Activated CD8-positive, alpha-beta memory T cell treated with anti-CD3 and anti-CD28 coated beads for 48 hours (primary cell): ENCODE measurements around the gene GALNT1.

Experiments used
- DNase-seq, 3 experiments: peaks; one replicate each; pipeline ENCODE4 v3.0.0-alpha.2; 2020; ENCODE audit warnings: low read depth in 2 of 3, low spot score in 2 of 3

GALNT1 gene

DNA sequence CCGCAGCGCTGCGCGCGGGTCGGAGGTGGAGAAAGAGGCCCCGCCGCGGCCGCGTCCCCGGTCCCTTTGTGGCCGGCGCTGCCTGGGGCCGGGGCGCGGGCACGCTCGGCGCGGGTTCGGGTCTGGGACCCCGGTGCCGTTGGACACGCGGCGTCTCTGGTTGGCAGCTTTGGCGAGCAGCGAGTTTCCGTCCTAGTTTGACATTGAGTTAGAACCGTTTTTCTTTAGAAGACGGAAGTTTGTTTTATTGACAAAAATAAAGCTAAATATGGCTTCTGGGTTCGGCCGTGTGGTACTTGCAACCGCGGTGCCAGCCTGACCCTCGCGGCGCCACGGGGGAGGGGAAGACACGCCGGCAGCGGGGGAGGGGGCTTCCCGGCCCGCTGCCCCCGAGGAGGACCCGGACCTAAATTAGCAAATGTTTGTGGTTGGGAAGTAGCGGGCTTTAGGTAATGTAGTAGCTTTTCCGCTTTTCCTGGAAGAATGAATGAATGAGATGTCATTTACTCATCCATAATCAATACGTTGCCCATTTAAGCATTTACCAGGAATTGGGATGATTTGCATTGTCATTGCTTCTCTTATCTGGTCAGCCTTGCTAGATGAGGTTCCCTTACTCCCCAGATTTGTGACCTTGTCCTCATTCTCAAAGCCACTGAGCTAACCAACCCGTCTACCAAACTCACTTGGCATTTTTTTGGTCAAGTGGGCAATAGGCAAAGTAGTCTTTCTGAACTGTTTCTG is 530 bp downstream of the GALNT1 start:
- DNase-seq: no peak

GRCh38 chr18:35582899-35583558 is 1.5 kb downstream of the GALNT1 start:
- no peak for DNase-seq

GRCh38 chr18:35584735-35585134 is 3.2 kb downstream of the GALNT1 start:
- DNase-seq: no peak

GRCh38 chr18:35585608-35586007 is 4.1 kb downstream of the GALNT1 start:
- no peak for DNase-seq

- DNase-seq: no peak
Measured at GRCh38 chr18:35588122-35588521, 6.6 kb downstream of the GALNT1 start.

- no peak for DNase-seq
Measured at GRCh38 chr18:35588995-35589394, 7.5 kb downstream of the GALNT1 start.

- no peak for DNase-seq
Measured at GRCh38 chr18:35589546-35589945, 8.0 kb downstream of the GALNT1 start.

GRCh38 chr18:35590935-35591334 is 9.4 kb downstream of the GALNT1 start:
- no peak for DNase-seq

GRCh38 chr18:35592298-35592697 is 10.8 kb downstream of the GALNT1 start:
- no peak for DNase-seq

DNA sequence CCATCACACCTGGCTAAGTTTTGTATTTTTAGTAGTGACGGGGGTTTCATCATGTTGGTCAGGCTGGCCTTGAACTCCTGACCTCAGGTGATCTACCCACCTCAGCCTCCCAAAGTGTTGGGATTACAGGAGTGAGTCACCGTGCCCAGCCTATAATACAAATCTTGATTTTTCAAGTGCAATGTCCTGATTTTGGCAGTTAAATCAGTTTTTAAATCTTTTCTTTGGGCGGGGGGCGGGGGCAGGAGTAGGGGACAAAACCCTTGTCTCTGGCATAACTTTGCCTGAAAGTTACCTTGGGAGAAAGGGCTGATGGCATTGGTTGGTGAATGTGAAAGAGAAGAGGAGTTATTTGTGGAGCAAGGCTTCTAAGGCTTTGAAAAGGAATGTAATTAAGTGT is 12.3 kb downstream of the GALNT1 start:
- DNase-seq: no peak

- no peak for DNase-seq
Measured at GRCh38 chr18:35597758-35598157, 16.2 kb downstream of the GALNT1 start.

- no peak for DNase-seq
Measured at GRCh38 chr18:35602193-35602820, 20.8 kb downstream of the GALNT1 start.

- no peak for DNase-seq
Measured at GRCh38 chr18:35603008-35603407, 21.5 kb downstream of the GALNT1 start.

DNA sequence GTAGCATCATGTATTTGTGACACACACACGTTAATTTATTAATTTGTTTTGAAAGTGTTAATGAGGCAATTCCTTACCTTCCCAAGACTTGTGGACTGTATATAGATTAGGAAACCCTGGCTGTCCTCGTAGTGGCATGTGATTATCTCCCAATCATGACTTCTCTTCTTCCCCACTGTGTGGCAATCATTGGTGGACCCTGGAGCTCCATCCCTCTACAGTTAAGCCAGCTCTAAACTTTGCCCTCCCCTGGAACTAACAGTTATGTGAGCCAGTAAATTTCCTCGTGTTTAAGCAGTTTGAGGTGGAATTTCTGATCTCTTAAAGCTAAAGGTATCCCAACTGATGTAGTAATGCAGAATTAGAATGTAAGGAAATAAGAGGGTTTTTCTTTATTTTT is 22.0 kb downstream of the GALNT1 start:
- no peak for DNase-seq

GRCh38 chr18:35604369-35604768 is 22.8 kb downstream of the GALNT1 start:
- DNase-seq: no peak

GRCh38 chr18:35605686-35606417 is 24.3 kb downstream of the GALNT1 start:
- DNase-seq: no peak

GRCh38 chr18:35609236-35609635 is 27.7 kb downstream of the GALNT1 start:
- DNase-seq: no peak

GRCh38 chr18:35610089-35610488 is 28.5 kb downstream of the GALNT1 start:
- no peak for DNase-seq

- no peak for DNase-seq
Measured at GRCh38 chr18:35610724-35611123, 29.2 kb downstream of the GALNT1 start.

DNA sequence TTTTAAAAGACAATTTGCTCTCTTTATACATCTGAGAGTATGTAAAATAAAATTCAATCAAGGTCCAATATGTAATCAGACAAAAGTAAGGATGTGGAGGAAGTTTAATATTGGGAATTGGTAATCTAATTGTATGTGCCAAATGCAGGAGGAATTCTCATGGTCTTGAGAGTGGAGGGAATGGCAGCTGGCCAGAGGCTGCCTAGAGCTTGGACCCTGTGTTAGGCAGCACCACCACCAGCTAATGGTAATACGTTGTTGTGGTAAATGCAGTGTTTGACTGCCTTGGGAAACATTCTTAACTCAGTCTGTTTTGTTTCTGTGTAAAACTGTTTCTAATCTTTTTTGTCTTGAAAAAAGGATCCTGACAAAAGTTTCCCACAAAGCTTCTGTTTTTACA is 30.0 kb downstream of the GALNT1 start:
- no peak for DNase-seq

GRCh38 chr18:35616074-35616473 is 34.5 kb downstream of the GALNT1 start:
- no peak for DNase-seq
